Thyroid gland (tissue), 4 donors: ENCODE results near the gene SLC2A13.

Experiments
- POLR2A ChIP-seq, 2 donors: fragments of 450-650 bp; IDR thresholded peaks; one replicate each; pipeline ENCODE4 v1.6.1; 2017; ENCODE audit warnings: antibody characterized with exemption in 2 of 2, mild to moderate bottlenecking in 2 of 2, moderate library complexity in 1 of 2
- TF ChIP-seq, protein P1 (sequence below), 6 experiments: fragments of 200-600 bp in 3 of 6; fragments of 450-650 bp in 3 of 6; sonication (generic) in 3 of 6; IDR thresholded peaks; one replicate each; pipeline ENCODE4 v1.5.1; 2016 to 2019; ENCODE audit warnings: antibody characterized with exemption in 6 of 6, mild to moderate bottlenecking in 2 of 6, inconsistent platforms in 1 of 6, moderate library complexity in 1 of 6

DNA sequence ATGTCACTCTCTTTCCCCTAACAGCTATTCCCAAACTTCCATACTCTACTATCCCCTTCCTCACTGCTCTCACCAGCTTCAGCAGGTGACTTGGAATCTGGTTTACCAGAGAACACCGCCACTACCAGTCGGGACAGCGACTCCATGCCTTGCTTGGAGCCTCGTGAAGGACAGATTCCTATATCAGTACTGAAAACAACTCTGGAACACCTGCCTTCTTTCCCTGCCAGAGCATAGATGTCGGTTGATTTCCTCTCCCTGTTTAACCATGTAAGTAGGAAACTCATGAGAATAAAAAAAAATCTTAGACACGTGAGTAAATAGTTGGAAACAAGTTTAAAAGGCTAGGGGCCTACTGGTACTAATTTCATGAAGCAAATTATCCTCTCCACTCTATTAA is 266.8 kb downstream of the SLC2A13 start:
- TF ChIP-seq POLR2A (IDR thresholded peaks at IDR 0.05) = no peak
- TF ChIP-seq, protein P1, sequence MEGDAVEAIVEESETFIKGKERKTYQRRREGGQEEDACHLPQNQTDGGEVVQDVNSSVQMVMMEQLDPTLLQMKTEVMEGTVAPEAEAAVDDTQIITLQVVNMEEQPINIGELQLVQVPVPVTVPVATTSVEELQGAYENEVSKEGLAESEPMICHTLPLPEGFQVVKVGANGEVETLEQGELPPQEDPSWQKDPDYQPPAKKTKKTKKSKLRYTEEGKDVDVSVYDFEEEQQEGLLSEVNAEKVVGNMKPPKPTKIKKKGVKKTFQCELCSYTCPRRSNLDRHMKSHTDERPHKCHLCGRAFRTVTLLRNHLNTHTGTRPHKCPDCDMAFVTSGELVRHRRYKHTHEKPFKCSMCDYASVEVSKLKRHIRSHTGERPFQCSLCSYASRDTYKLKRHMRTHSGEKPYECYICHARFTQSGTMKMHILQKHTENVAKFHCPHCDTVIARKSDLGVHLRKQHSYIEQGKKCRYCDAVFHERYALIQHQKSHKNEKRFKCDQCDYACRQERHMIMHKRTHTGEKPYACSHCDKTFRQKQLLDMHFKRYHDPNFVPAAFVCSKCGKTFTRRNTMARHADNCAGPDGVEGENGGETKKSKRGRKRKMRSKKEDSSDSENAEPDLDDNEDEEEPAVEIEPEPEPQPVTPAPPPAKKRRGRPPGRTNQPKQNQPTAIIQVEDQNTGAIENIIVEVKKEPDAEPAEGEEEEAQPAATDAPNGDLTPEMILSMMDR (IDR thresholded peaks at IDR 0.05) = no peak
